ENCODE measurements around the gene TMEM169. TPM values are rescaled to one million over a fixed set of nuclear protein-coding genes. Genes with fewer than 3 reads are reported as not detected.

The TMEM169 gene
- total RNA-seq, 2 donors from 2014 or later = not detected

DNA sequence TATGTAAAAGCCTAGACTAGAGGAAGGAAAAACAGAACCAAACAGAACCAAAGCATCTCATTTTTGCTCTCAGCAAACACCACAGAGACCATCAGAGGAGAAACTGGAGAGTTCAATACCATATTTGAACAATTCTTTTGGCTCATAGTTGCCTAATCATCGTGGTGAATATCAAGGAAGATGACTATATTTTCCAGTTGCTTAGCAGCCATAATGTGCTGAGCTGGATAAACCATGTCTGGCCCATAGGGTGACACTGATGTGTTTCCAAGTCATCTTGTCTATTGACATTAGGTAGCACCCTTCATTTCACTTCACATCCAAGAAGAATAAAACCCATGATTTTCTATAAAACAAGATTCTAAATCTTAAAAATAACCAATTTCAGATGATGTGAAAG lies 21.5 kb downstream of the TMEM169 start:
- ATAC-seq (ENCODE audit: insufficient number of reproducible peaks, low FRiP score, low read depth) = no peak
- Histone ChIP-seq H3K27ac (no peak overlapping the region), H3K4me3 (no peak overlapping the region), H3K36me3 (no peaks in the 10 kb centered on the region), H3K9me3 (no peaks in the 10 kb centered on the region), H3K27me3 (replicated peaks; ENCODE audit: insufficient read depth) (no peaks in the 10 kb centered on the region), H3K4me1 (ENCODE audit: control insufficient read depth in 1 of 2, low read depth in 2 of 2) (peaks cover 0 to 2% of the 10 kb centered on the region in 2 donors)
- DNase-seq (ENCODE audit: low spot score) = no peak
- TF ChIP-seq, protein P1, sequence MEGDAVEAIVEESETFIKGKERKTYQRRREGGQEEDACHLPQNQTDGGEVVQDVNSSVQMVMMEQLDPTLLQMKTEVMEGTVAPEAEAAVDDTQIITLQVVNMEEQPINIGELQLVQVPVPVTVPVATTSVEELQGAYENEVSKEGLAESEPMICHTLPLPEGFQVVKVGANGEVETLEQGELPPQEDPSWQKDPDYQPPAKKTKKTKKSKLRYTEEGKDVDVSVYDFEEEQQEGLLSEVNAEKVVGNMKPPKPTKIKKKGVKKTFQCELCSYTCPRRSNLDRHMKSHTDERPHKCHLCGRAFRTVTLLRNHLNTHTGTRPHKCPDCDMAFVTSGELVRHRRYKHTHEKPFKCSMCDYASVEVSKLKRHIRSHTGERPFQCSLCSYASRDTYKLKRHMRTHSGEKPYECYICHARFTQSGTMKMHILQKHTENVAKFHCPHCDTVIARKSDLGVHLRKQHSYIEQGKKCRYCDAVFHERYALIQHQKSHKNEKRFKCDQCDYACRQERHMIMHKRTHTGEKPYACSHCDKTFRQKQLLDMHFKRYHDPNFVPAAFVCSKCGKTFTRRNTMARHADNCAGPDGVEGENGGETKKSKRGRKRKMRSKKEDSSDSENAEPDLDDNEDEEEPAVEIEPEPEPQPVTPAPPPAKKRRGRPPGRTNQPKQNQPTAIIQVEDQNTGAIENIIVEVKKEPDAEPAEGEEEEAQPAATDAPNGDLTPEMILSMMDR (IDR thresholded peaks at IDR 0.05) = no peak

DNA sequence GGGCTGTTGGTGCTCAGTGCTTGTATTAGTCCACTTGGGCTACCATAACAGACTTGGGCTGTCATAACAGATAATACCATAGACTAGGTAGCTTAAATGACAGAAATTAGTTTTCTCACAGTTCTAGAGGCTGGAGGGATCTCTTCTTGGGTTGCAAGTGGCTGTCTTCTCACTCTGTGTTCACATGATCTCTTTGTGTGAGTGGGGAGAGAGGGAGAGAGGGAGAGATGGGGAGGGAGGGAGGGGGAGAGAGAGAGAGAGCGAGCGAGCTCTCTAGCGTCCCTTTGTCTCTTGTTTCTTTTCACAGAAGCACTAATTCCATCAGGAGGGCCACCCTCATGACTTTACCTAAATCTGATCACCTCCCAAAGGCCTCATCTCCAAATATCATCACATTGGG lies 23.0 kb downstream of the TMEM169 start:
- no peaks in the 10 kb centered on the region for H3K27me3 ChIP-seq (replicated peaks; ENCODE audit: insufficient read depth)
- TF ChIP-seq, protein P1 (IDR thresholded peaks at IDR 0.05) = no peak

DNA sequence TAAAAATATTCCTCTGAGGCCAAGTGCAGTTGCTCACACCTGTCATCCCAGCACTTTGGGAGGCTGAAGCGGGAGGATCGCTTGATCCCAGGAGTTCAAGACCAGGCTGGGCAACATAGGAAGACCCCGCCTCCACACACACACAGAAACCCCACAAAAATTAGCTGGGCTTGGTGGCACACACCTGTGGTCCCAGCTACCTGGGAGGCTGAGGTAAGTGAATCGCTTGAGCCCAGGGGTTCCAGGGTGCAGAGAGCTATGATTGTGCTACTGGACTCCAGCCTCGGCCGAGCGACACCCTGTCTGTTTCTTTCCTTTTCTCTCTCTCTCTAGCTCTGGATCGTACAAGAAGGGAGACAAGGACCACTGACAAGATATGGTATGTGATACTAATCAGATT lies 25.6 kb downstream of the TMEM169 start:
- no peak for ATAC-seq (ENCODE audit: insufficient number of reproducible peaks, low FRiP score, low read depth)
- Histone ChIP-seq H3K36me3 (peaks cover 1% of the 10 kb centered on the region), H3K4me3 (no peak overlapping the region), H3K27ac (no peak overlapping the region), H3K27me3 (replicated peaks; ENCODE audit: insufficient read depth) (no peaks in the 10 kb centered on the region), H3K9me3 (no peaks in the 10 kb centered on the region), H3K4me1 (ENCODE audit: control insufficient read depth in 1 of 2, low read depth in 2 of 2) (peaks cover 7 to 31% of the 10 kb centered on the region in 2 donors)
- DNase-seq (ENCODE audit: low spot score) = no peak
- TF ChIP-seq, protein P1 (IDR thresholded peaks at IDR 0.05) = no peak

More for the DNA sequence above, 23.0 kb downstream of the TMEM169 start:
- no peaks in the 10 kb centered on the region for H3K36me3 ChIP-seq
- H3K4me1 ChIP-seq (ENCODE audit: control insufficient read depth in 1 of 2, low read depth in 2 of 2) = peaks cover 0 to 7% of the 10 kb centered on the region in 2 donors
- ATAC-seq (ENCODE audit: insufficient number of reproducible peaks, low FRiP score, low read depth) (no peak), DNase-seq (ENCODE audit: low spot score) (no peak)
- H3K27ac ChIP-seq = no peak overlapping the region
- H3K9me3 ChIP-seq = no peaks in the 10 kb centered on the region
- no peak overlapping the region for H3K4me3 ChIP-seq

DNA sequence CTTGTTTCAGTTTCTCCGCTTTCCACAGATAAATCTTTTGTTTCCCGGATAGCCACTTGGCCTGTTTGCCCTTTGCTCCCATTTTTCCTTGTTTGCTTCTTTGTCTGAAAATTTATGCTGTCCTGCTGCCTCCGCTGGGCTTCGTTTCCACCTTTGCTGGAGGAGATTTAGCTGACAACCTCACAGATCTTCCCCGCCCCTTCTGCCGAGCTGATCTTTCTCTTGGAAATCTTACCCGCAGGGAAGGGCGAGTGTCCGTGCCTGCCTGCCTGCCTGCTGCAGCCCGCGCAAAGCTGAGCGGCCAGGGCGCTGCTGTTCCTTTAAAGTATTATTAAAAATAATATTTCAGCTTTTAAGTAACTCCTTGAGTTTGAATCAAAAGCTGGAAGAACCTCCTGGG lies 26.0 kb downstream of the TMEM169 start:
- H3K9me3 ChIP-seq = no peaks in the 10 kb centered on the region
- H3K4me1 ChIP-seq (ENCODE audit: control insufficient read depth in 1 of 2, low read depth in 2 of 2) = peaks cover 7 to 31% of the 10 kb centered on the region in 2 donors
- H3K27ac ChIP-seq = no peak overlapping the region
- peaks cover 4% of the 10 kb centered on the region for H3K36me3 ChIP-seq
- TF ChIP-seq, protein P1 (IDR thresholded peaks at IDR 0.05) = no peak
- H3K27me3 ChIP-seq (replicated peaks; ENCODE audit: insufficient read depth) = no peaks in the 10 kb centered on the region
- no peak overlapping the region for H3K4me3 ChIP-seq
- ATAC-seq (ENCODE audit: insufficient number of reproducible peaks, low FRiP score, low read depth) (no peak), DNase-seq (ENCODE audit: low spot score) (no peak)

DNA sequence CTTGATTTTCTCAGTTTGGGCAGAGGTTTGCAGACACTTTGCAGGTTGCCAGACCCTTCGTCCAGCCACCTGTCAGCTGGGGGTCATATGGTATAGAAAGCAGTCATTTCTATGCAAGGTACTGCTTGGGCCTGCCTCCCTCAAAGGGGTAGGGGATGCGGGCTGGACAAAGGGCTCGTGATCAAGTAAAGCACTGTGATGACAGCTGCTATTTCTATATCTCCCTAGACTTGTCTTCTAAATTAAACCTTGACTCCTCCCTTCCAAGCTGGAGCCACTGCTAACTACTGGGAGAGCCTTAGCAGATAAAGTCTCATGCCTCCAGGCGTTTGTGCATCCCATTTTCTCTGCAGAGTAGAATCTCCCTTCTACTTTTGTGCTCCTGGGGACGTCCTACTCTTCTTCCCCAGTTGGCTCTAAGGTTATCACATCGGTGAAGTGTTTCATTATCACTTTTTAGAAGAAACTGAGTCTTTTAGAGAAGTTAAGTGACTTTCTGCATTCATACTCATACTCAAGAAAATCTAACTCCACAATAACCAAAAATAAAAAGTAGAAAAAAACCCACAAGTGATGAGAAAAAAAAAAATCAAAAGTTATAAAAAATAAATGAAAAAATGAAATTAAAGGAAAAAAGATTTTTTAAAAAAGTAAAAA lies 26.7 kb downstream of the TMEM169 start:
- Histone ChIP-seq H3K9me3 (no peaks in the 10 kb centered on the region), H3K27ac (no peak overlapping the region), H3K36me3 (peaks cover 4% of the 10 kb centered on the region), H3K4me1 (ENCODE audit: control insufficient read depth in 1 of 2, low read depth in 2 of 2) (peaks cover 7 to 31% of the 10 kb centered on the region in 2 donors), H3K4me3 (peak overlapping the region; percentile 95), H3K27me3 (replicated peaks; ENCODE audit: insufficient read depth) (no peaks in the 10 kb centered on the region)
- DNase-seq (ENCODE audit: low spot score) (no peak), ATAC-seq (ENCODE audit: insufficient number of reproducible peaks, low FRiP score, low read depth) (no peak)
- TF ChIP-seq, protein P1 (IDR thresholded peaks at IDR 0.05) = no peak
